HCEC 1CT (cell line): Measurements from ENCODE around the gene KRTAP5-9.
"Not testable (repeated sequence)": the region's sequence is repeated elsewhere in the genome, so short reads cannot be mapped to it uniquely, and the experiment has no call there.

ENCODE experiments used
- DNase-seq: peaks from one replicate; pipeline ENCODE4 v3.0.0-alpha.2; 2017

KRTAP5-9 gene

GRCh38 chr11:71534711-71535608 lies 13.3 kb upstream of the KRTAP5-9 start:
- not testable (repeated sequence) for DNase-seq

GRCh38 chr11:71535825-71536224 lies 12.4 kb upstream of the KRTAP5-9 start:
- no peak for DNase-seq

- no peak for DNase-seq
Measured at GRCh38 chr11:71537537-71537936, 10.7 kb upstream of the KRTAP5-9 start.

- DNase-seq = not testable (repeated sequence)
Measured at GRCh38 chr11:71537977-71538665, 10.1 kb upstream of the KRTAP5-9 start, which contains the start of gene KRTAP5-8. KRTAP5-8 (plus strand) TSS chr11:71538025; CDS start chr11:71538056, 31 bp downstream.

GRCh38 chr11:71538666-71538990 lies 9.6 kb upstream of the KRTAP5-9 start:
- no peak for DNase-seq

GRCh38 chr11:71539017-71539416 lies 9.2 kb upstream of the KRTAP5-9 start:
- no peak for DNase-seq

GRCh38 chr11:71539971-71540370 lies 8.2 kb upstream of the KRTAP5-9 start:
- DNase-seq = not testable (repeated sequence)

- not testable (repeated sequence) for DNase-seq
Measured at GRCh38 chr11:71540521-71541304, 7.5 kb upstream of the KRTAP5-9 start.

GRCh38 chr11:71542382-71542781 lies 5.8 kb upstream of the KRTAP5-9 start:
- no peak for DNase-seq

- DNase-seq = no peak
Measured at GRCh38 chr11:71542879-71543777, 5.1 kb upstream of the KRTAP5-9 start.

- DNase-seq = no peak
Measured at GRCh38 chr11:71543866-71544265, 4.4 kb upstream of the KRTAP5-9 start.

- DNase-seq = no peak
Measured at GRCh38 chr11:71544525-71545214, 3.5 kb upstream of the KRTAP5-9 start.

- no peak for DNase-seq
Measured at GRCh38 chr11:71545405-71545966, 2.7 kb upstream of the KRTAP5-9 start.

- no peak for DNase-seq
Measured at GRCh38 chr11:71548716-71549151, 514 bp downstream of the KRTAP5-9 start.

- no peak for DNase-seq
Measured at GRCh38 chr11:71551711-71552110, 3.5 kb downstream of the KRTAP5-9 start.

GRCh38 chr11:71554996-71555395 lies 6.8 kb downstream of the KRTAP5-9 start:
- DNase-seq = no peak

- DNase-seq = no peak
Measured at GRCh38 chr11:71555508-71555907, 7.3 kb downstream of the KRTAP5-9 start.

- no peak for DNase-seq
Measured at GRCh38 chr11:71556018-71556417, 7.8 kb downstream of the KRTAP5-9 start.

- DNase-seq = no peak
Measured at GRCh38 chr11:71557257-71557656, 9.0 kb downstream of the KRTAP5-9 start.

- DNase-seq = no peak
Measured at GRCh38 chr11:71558996-71559395, 10.8 kb downstream of the KRTAP5-9 start.

GRCh38 chr11:71562120-71562519 lies 13.9 kb downstream of the KRTAP5-9 start:
- DNase-seq = no peak
